K562 (cell line): ENCODE results near the gene LTBP2. TPM values are rescaled to one million over a fixed set of nuclear protein-coding genes. Genes with fewer than 3 reads are reported as not detected.
A peak's percentile ranks its signal among the peaks of the same experiment; 100 is the strongest.

ENCODE experiments used
- ATAC-seq: fragments of 200-7000 bp; cut with Tn5 transposase; 3 replicates; pipeline ENCODE4 v1.9.1; 2020; ENCODE audit warnings: moderate library complexity
- BruUV-seq: library from RNA; stranded (reverse); fragments of 400-500 nt; replicated peaks from 2 replicates; lab custom pipeline; 2021; lab: Mats Ljungman, UMichigan
- CTCF ChIA-PET: fragments of 300-600 bp; formaldehyde crosslinking; extraction: SDS; loops from one replicate; lab custom pipeline; 2021; ENCODE audit warnings: low intra/inter-chr PET ratio; lab: Yijun Ruan, JAX
- POLR2A ChIA-PET: fragments of 300-600, 350-650 bp; sonication (Branson Sonifier 250); formaldehyde crosslinking; extraction: SDS; loops from one replicate; lab custom pipeline; 2021; ENCODE audit warnings: antibody characterized with exemption, inconsistent platforms; lab: Yijun Ruan, JAX
- DNase-seq, 4 experiments: peaks; one replicate each; pipeline versions ENCODE4 v3.0.0 to v3.0.0-alpha.2; 2011 to 2018; ENCODE audit warnings: low spot score in 3 of 4, mixed read lengths in 3 of 4; ENCODE audit errors: extremely low read depth in 1 of 4
- FAIRE-seq: peaks from 2 replicates; lab custom pipeline; 2011; peaks lifted over from hg19 to GRCh38; lab: Jason Lieb, UNC
- H2AFZ ChIP-seq: 2 replicates; pipeline ENCODE4 v1.6.0; 2011; ENCODE audit warnings: low read depth, low read length, control low read depth, inconsistent platforms
- H3K27ac ChIP-seq: fragments of 200-600 bp; 3 replicates; pipeline ENCODE4 v1.8.0; 2011; ENCODE audit warnings: low read depth, mild to moderate bottlenecking, control low read depth, inconsistent platforms, low read length, moderate library complexity, mixed read lengths; ENCODE audit errors: extremely low read depth
- H3K27me3 ChIP-seq, 2 experiments: fragments of 300-600 bp in 1 of 2; 2 replicates in 1 of 2; 3 replicates in 1 of 2; pipeline versions ENCODE4 v1.6.0 to v1.8.0; 2011; ENCODE audit warnings: inconsistent platforms in 2 of 2, low read length in 2 of 2, mild to moderate bottlenecking in 1 of 2, mixed read lengths in 1 of 2, moderate library complexity in 1 of 2; ENCODE audit not compliant: control insufficient read depth in 2 of 2, insufficient read depth in 2 of 2
- H3K36me3 ChIP-seq: fragments of 300-600 bp; 3 replicates; pipeline ENCODE4 v1.8.0; 2011; ENCODE audit warnings: mild to moderate bottlenecking, low read length, inconsistent platforms; ENCODE audit not compliant: control insufficient read depth, insufficient read depth
- H3K4me1 ChIP-seq, 2 experiments: fragments of 200-600 bp in 1 of 2; replicated peaks in 1 of 2; 2 replicates in 1 of 2; 3 replicates in 1 of 2; pipeline versions ENCODE4 v1.5.1 to v1.8.0; 2011; ENCODE audit warnings: inconsistent platforms in 2 of 2, low read length in 2 of 2, mild to moderate bottlenecking in 1 of 2, mixed read lengths in 1 of 2, moderate library complexity in 1 of 2; ENCODE audit not compliant: control insufficient read depth in 2 of 2, insufficient read depth in 2 of 2
- H3K4me2 ChIP-seq: 2 replicates; pipeline ENCODE4 v1.6.1; 2011; ENCODE audit warnings: low read length, control low read depth, inconsistent platforms, mixed read lengths; ENCODE audit not compliant: insufficient read depth
- H3K4me3 ChIP-seq: fragments of 200-600 bp; sonication (generic), shearing (Covaris generic); 2 replicates; pipeline ENCODE4 v1.5.1; 2016; ENCODE audit warnings: control low read depth, inconsistent platforms
- H3K79me2 ChIP-seq: fragments of 200-600 bp; 3 replicates; pipeline ENCODE4 v1.8.0; 2011; ENCODE audit warnings: low read length, inconsistent platforms; ENCODE audit not compliant: control insufficient read depth, insufficient read depth
- H3K9ac ChIP-seq, 2 experiments: 2 replicates each; pipeline versions ENCODE4 v1.6.0 to v1.6.1; 2011; ENCODE audit warnings: low read depth in 2 of 2, low read length in 2 of 2, control low read depth in 1 of 2, inconsistent platforms in 1 of 2, mild to moderate bottlenecking in 1 of 2, mixed read lengths in 1 of 2; ENCODE audit not compliant: insufficient read depth in 1 of 2
- H3K9me1 ChIP-seq: one replicate; pipeline ENCODE4 v1.6.0; 2011; ENCODE audit warnings: inconsistent platforms, mild to moderate bottlenecking, low read length, moderate library complexity; ENCODE audit not compliant: control insufficient read depth, insufficient read depth
- H3K9me3 ChIP-seq: replicated peaks from 2 replicates; pipeline ENCODE4 v1.5.1; 2011; ENCODE audit warnings: low read depth, low read length, inconsistent platforms; ENCODE audit not compliant: control insufficient read depth, insufficient read depth
- H4K20me1 ChIP-seq: replicated peaks from 2 replicates; pipeline ENCODE4 v1.6.1; 2011; ENCODE audit warnings: low read length, inconsistent platforms, mixed read lengths; ENCODE audit not compliant: control insufficient read depth, insufficient read depth
- CBX2 ChIP-seq: fragments of 200-600 bp; sonication (generic); IDR thresholded peaks from one replicate; pipeline ENCODE4 v1.6.1; 2012; ENCODE audit warnings: mild to moderate bottlenecking, low read length, inconsistent platforms; ENCODE audit not compliant: insufficient read depth, poor library complexity, severe bottlenecking
- CTCFL ChIP-seq: IDR thresholded peaks from 2 replicates; pipeline ENCODE4 v1.6.1; 2011; ENCODE audit warnings: borderline replicate concordance, low read depth, mild to moderate bottlenecking, moderate library complexity, low read length; ENCODE audit not compliant: insufficient read depth, poor library complexity, severe bottlenecking
- GATA2 ChIP-seq: sonication (generic); formaldehyde crosslinking; IDR thresholded peaks from 2 replicates; pipeline ENCODE4 v1.4.0; 2020; ENCODE audit warnings: mild to moderate bottlenecking, missing genetic modification reagents
- GATAD2B ChIP-seq: fragments of 450-650 bp; IDR thresholded peaks from 2 replicates; pipeline ENCODE4 v1.6.1; 2017; ENCODE audit warnings: mild to moderate bottlenecking, borderline replicate concordance
- KLF13 ChIP-seq: fragments of 450-650 bp; IDR thresholded peaks from 2 replicates; pipeline ENCODE4 v1.6.1; 2016; ENCODE audit warnings: missing genetic modification characterization, low read depth, mild to moderate bottlenecking, missing compliant biosample characterization, moderate library complexity, borderline replicate concordance
- MYC ChIP-seq, 2 experiments: fragments of 250-450 bp in 1 of 2; sonication (Bioruptor Pico) in 1 of 2; IDR thresholded peaks; 2 replicates each; pipeline versions ENCODE4 v1.5.1 to v1.6.1; 2012 to 2021; ENCODE audit warnings: low read depth in 2 of 2, borderline replicate concordance in 1 of 2, improper control_type of control experiment in 1 of 2, low read length in 1 of 2, mild to moderate bottlenecking in 1 of 2, moderate library complexity in 1 of 2
- NONO ChIP-seq, 2 experiments: fragments of 200-400 bp in 1 of 2; fragments of 450-650 bp in 1 of 2; formaldehyde crosslinking in 1 of 2; IDR thresholded peaks; 2 replicates each; pipeline ENCODE4 v1.6.1; 2017; ENCODE audit warnings: low read depth in 2 of 2, mild to moderate bottlenecking in 2 of 2, moderate library complexity in 2 of 2, low read length in 1 of 2
- ZFX ChIP-seq: sonication (generic); formaldehyde crosslinking; IDR thresholded peaks from 2 replicates; pipeline ENCODE4 v1.8.0; 2022; ENCODE audit warnings: mild to moderate bottlenecking, missing genetic modification reagents, moderate library complexity
- WGBS: fragments of 100-300 bp; shearing (Covaris generic); methylation state at CpG from one replicate; pipeline ENCODE4 v1.1.6; 2016; ENCODE audit warnings: low coverage, mixed read lengths; ENCODE audit not compliant: insufficient coverage; ENCODE audit errors: missing lambda C conversion rate; 5-methylcytosine and 5-hydroxymethylcytosine counted together
- in situ Hi-C: fragments of 300-500 bp; cut with MboI; formaldehyde crosslinking; loops from 4 replicates; pipeline ENCODE4 v1.15.0; 2018; ENCODE audit warnings: inconsistent platforms, mixed read lengths
- intact Hi-C: fragments of 100-400 bp; cut with micrococcal nuclease; formaldehyde crosslinking; loops from 2 replicates; pipeline ENCODE4 v1.14.2; 2022
- polyA plus RNA-seq, 8 experiments: library from polyadenylated mRNA; depleted of rRNA in 4 of 8; stranded (reverse) in 5 of 8; unstranded in 3 of 8; fragments of >200 nt; fragmentation: Nextera tagmentation in 2 of 8; fragmentation: Illumina TruSeq in 1 of 8; extraction: Ambion mirVana in 2 of 8; extraction: Trizol in 1 of 8; gene quantifications; 2 replicates each; pipeline versions ENCODE4 v1.2.1 to v1.2.3, GENCODE V29; 2011 to 2014; ENCODE audit warnings: inconsistent platforms in 1 of 8, missing spikeins in 1 of 8
- total RNA-seq, 7 experiments: library from RNA; depleted of rRNA in 6 of 7; stranded (reverse); fragments of >200 nt in 6 of 7; fragmentation: Illumina TruSeq in 2 of 7; extraction: Trizol in 2 of 7; gene quantifications; 2 replicates each; pipeline versions ENCODE4 v1.2.1 to v1.2.3, GENCODE V29; 2011 to 2021; ENCODE audit warnings: low replicate concordance in 1 of 7
- TF ChIP-seq, protein P1 (sequence below), 2 experiments: fragments of 250-450 bp in 1 of 2; fragments of 450-650 bp in 1 of 2; sonication (Bioruptor Pico) in 1 of 2; IDR thresholded peaks; 2 replicates each; pipeline versions ENCODE4 v1.6.1 to v1.8.0; 2016 to 2021; ENCODE audit warnings: mild to moderate bottlenecking in 2 of 2, moderate library complexity in 2 of 2, missing compliant biosample characterization in 1 of 2, missing genetic modification characterization in 1 of 2
- TF ChIP-seq, protein P2 (sequence below): fragments of 200-800 bp; sonication (Bioruptor generic); IDR thresholded peaks from 2 replicates; pipeline ENCODE4 v1.6.1; 2017; ENCODE audit warnings: missing genetic modification characterization, missing compliant biosample characterization
- TF ChIP-seq, protein P3 (sequence below), 3 experiments: IDR thresholded peaks in 2 of 3; conservative IDR thresholded peaks in 1 of 3; 2 replicates each; pipeline ENCODE4 v1.5.1; 2011 to 2012; ENCODE audit warnings: low read length in 3 of 3, mild to moderate bottlenecking in 3 of 3, control low read depth in 2 of 3, improper control_type of control experiment in 1 of 3, inconsistent platforms in 1 of 3, low read depth in 1 of 3, mixed read lengths in 1 of 3, moderate library complexity in 1 of 3; ENCODE audit not compliant: insufficient read depth in 2 of 3

The LTBP2 gene
- total and polyA plus RNA-seq, 9 of the 15 experiments (the other 6 are each of a cell fraction or from before 2014, with no cell fraction given), result under 0.01 to 0.18 (median 0.03) TPM; not detected in 3

DNA sequence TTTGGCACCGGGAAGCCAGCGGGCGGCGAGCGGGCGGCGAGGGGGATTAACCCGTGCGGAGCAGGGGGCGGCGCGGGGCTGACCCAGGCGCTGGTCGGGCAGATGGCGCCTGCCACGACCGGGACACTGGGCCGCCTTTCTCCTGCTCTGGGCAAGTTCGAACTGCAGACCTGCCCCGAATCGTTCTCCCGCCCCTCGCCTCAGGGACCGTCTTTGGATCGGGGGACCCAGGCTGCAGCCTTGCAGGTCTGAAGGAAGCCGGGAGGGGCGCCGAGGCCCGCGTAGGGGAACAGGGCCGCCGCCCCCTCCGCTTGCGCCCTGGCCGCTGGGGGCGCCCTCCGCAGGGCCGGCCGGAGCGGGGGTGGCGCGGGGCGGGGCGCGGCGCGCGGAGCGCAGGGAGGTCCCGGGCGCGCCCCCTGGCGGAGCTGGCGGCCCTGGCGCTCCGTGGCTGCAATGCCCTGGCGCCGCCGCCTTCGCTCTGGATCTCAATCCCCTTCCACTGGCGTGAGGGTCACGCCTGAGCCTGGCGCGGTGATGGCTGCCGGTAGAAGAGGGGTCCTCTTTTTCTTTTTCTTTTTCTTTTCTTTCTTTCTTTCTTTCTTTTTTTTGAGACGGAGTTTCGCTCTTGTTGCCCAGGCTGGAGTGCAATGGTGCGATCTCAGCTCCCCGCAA lies 449 bp upstream of the LTBP2 start:
- Histone ChIP-seq H3K4me1 (peaks cover 13 to 23% of the 10 kb centered on the region in 2 experiments), H4K20me1 (0 out of 2 replicates have a peak, but pooled peaks cover 3% of the 10 kb centered on the region), H3K27ac (no peak overlapping the region), H3K79me2 (no peaks in the 10 kb centered on the region), H3K9ac (peak overlapping the region; percentile 44 to 86; a peak in 3 of 4 replicates), H3K27me3 (peaks cover 2 to 7% of the 10 kb centered on the region in 2 experiments; a peak in 2 of 5 replicates), H3K4me3 (peak overlapping the region; percentile 55), H3K9me1 (no peaks in the 10 kb centered on the region), H2AFZ (peak overlapping the region; percentile 85), H3K36me3 (no peaks in the 10 kb centered on the region), H3K9me3 (no peaks in the 10 kb centered on the region), H3K4me2 (peak overlapping the region; percentile 68)
- no peak for FAIRE-seq
- CTCF ChIA-PET, result interaction anchor here (0.6 to 1.8 kb wide), 4 partner anchors 180 to 250 kb away, joined by 3 to 9 read pairs (median 4); no protein-coding TSS in a partner anchor
- intact Hi-C loops (no loop called here), in situ Hi-C loops (loop anchor here (5.0 kb wide), 1 partner anchor 185 kb away; no protein-coding TSS in a partner anchor)
- BruUV-seq, result no TSS peak
- POLR2A ChIA-PET, result interaction anchor here (0.6 to 1.0 kb wide), 2 partner anchors 9 to 10 kb away, joined by 3 to 4 read pairs; no protein-coding TSS in a partner anchor
- ATAC-seq, result peak; percentile 96
- peak; percentile 81 to 89 (median 84) for DNase-seq
- 12% methylated on average over 16 of the region's 69 CpGs for WGBS
- TF ChIP-seq, protein P1, sequence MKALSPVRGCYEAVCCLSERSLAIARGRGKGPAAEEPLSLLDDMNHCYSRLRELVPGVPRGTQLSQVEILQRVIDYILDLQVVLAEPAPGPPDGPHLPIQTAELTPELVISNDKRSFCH (CRISPR knock-in tag; IDR thresholded peaks at IDR 0.05), result no peak
- TF ChIP-seq, protein P1 (tag; IDR thresholded peaks at IDR 0.05), result no peak
- 0 out of 2 replicates have a peak, but pooled peaks have one; percentile 15 for TF ChIP-seq MYC (IDR thresholded peaks at IDR 0.05; ENCODE audit: low read depth, low read length)
- TF ChIP-seq MYC (CRISPR knock-in tag; IDR thresholded peaks at IDR 0.05; ENCODE audit: borderline replicate concordance, low read depth), result no peak
- peak; percentile 76 for TF ChIP-seq CTCFL
- TF ChIP-seq, protein P2, sequence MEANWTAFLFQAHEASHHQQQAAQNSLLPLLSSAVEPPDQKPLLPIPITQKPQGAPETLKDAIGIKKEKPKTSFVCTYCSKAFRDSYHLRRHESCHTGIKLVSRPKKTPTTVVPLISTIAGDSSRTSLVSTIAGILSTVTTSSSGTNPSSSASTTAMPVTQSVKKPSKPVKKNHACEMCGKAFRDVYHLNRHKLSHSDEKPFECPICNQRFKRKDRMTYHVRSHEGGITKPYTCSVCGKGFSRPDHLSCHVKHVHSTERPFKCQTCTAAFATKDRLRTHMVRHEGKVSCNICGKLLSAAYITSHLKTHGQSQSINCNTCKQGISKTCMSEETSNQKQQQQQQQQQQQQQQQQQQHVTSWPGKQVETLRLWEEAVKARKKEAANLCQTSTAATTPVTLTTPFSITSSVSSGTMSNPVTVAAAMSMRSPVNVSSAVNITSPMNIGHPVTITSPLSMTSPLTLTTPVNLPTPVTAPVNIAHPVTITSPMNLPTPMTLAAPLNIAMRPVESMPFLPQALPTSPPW (CRISPR knock-in tag), result peak; percentile 88
- no peak for TF ChIP-seq CBX2
- TF ChIP-seq, protein P3, sequence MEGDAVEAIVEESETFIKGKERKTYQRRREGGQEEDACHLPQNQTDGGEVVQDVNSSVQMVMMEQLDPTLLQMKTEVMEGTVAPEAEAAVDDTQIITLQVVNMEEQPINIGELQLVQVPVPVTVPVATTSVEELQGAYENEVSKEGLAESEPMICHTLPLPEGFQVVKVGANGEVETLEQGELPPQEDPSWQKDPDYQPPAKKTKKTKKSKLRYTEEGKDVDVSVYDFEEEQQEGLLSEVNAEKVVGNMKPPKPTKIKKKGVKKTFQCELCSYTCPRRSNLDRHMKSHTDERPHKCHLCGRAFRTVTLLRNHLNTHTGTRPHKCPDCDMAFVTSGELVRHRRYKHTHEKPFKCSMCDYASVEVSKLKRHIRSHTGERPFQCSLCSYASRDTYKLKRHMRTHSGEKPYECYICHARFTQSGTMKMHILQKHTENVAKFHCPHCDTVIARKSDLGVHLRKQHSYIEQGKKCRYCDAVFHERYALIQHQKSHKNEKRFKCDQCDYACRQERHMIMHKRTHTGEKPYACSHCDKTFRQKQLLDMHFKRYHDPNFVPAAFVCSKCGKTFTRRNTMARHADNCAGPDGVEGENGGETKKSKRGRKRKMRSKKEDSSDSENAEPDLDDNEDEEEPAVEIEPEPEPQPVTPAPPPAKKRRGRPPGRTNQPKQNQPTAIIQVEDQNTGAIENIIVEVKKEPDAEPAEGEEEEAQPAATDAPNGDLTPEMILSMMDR (IDR thresholded peaks at IDR 0.05 in 2 of 3, conservative IDR thresholded peaks at IDR 0.05 in 1 of 3; ENCODE audit: insufficient read depth in 2 of 3, low read depth in 1 of 3, low read length in 3 of 3), result peak; percentile 46 to 97 (median 84); a peak in 4 of 6 replicates
- TF ChIP-seq GATA2 (CRISPR knock-in tag), result no peak
- TF ChIP-seq ZFX, result peak; percentile 72
- peak; percentile 48; the same call in 1 of the 2 replicates for TF ChIP-seq KLF13 (tag)
- TF ChIP-seq GATAD2B, result peak; percentile 37; the same call in 1 of the 2 replicates
- TF ChIP-seq NONO (IDR thresholded peaks at IDR 0.05; ENCODE audit: low read depth in 2 of 2, low read length in 1 of 2), result peak in 1 of 2 experiments; percentile 28; a peak in 1 of 4 replicates
